Esophagus muscularis mucosa (tissue), 4 donors: ENCODE measurements around the gene ANKRD40.

Source experiments
- EP300 ChIP-seq: sonication (generic); formaldehyde crosslinking; IDR thresholded peaks from one replicate; pipeline ENCODE4 v1.6.1; 2017; ENCODE audit warnings: antibody characterized with exemption
- POLR2AphosphoS5 ChIP-seq, 2 donors: sonication (generic); formaldehyde crosslinking; IDR thresholded peaks; one replicate each; pipeline ENCODE4 v1.6.1; 2017; ENCODE audit warnings: antibody characterized with exemption in 2 of 2
- TF ChIP-seq, protein P1 (sequence below), 3 experiments: fragments of 200-600 bp in 2 of 3; fragments of 450-650 bp in 1 of 3; sonication (generic) in 2 of 3; IDR thresholded peaks; one replicate each; pipeline ENCODE4 v1.5.1; 2017 to 2019; ENCODE audit warnings: antibody characterized with exemption in 3 of 3, mild to moderate bottlenecking in 2 of 3, moderate library complexity in 1 of 3

DNA sequence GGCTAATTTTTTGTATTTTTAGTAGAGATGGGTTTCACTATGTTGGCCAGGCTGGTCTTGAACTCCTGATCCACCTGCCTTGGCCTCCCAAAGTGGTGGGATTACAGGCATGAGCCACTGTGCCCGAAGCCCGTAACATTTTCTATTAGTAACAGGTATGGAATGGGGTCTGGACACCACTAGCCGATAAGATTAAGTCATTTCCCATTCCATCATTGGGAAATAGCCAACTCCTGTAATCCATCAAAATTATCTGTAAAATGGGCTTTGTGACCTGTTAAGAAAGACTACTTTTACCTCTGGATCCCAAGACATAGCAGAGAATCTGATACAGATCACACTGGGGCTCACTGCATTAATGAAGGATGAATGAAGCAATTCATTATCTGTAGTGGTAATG is 7.8 kb upstream of the ANKRD40 start:
- TF ChIP-seq, protein P1, sequence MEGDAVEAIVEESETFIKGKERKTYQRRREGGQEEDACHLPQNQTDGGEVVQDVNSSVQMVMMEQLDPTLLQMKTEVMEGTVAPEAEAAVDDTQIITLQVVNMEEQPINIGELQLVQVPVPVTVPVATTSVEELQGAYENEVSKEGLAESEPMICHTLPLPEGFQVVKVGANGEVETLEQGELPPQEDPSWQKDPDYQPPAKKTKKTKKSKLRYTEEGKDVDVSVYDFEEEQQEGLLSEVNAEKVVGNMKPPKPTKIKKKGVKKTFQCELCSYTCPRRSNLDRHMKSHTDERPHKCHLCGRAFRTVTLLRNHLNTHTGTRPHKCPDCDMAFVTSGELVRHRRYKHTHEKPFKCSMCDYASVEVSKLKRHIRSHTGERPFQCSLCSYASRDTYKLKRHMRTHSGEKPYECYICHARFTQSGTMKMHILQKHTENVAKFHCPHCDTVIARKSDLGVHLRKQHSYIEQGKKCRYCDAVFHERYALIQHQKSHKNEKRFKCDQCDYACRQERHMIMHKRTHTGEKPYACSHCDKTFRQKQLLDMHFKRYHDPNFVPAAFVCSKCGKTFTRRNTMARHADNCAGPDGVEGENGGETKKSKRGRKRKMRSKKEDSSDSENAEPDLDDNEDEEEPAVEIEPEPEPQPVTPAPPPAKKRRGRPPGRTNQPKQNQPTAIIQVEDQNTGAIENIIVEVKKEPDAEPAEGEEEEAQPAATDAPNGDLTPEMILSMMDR (IDR thresholded peaks at IDR 0.05), result no peak
- TF ChIP-seq EP300 (no peak), POLR2AphosphoS5 (IDR thresholded peaks at IDR 0.05) (no peak)
